ENCODE data around the gene GPRIN3.

DNA sequence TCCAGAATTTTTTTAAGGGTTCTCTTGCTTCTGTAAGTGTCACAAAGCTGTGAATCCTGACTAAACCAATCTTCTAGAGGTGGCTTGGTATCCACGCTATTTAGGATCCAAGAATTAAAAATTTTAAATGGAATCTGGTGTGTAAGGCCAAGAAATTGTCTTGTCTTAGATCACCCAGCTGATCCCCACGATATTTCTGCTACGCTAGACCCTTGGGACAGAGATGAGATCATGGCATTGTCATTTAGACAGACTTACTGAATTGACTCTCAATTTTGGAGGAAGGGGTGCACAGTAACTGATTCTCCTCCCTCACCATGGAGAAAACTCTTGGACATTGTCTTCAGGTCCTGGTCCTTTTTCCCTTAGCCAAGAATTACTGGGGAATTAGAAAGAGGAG is 5.7 kb downstream of the GPRIN3 start:
- TF ChIP-seq, protein P1, sequence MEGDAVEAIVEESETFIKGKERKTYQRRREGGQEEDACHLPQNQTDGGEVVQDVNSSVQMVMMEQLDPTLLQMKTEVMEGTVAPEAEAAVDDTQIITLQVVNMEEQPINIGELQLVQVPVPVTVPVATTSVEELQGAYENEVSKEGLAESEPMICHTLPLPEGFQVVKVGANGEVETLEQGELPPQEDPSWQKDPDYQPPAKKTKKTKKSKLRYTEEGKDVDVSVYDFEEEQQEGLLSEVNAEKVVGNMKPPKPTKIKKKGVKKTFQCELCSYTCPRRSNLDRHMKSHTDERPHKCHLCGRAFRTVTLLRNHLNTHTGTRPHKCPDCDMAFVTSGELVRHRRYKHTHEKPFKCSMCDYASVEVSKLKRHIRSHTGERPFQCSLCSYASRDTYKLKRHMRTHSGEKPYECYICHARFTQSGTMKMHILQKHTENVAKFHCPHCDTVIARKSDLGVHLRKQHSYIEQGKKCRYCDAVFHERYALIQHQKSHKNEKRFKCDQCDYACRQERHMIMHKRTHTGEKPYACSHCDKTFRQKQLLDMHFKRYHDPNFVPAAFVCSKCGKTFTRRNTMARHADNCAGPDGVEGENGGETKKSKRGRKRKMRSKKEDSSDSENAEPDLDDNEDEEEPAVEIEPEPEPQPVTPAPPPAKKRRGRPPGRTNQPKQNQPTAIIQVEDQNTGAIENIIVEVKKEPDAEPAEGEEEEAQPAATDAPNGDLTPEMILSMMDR (optimal IDR thresholded peaks at IDR 0.05 in 1 of 3, IDR thresholded peaks at IDR 0.05 in 1 of 3, conservative IDR thresholded peaks at IDR 0.05 in 1 of 3; ENCODE audit: extremely low read depth in 1 of 3, insufficient read depth in 2 of 3, low read length in 3 of 3) = no peak
- no peak for TF ChIP-seq EZH2 (IDR thresholded peaks at IDR 0.05; ENCODE audit: low read length)

Measured in keratinocyte (primary cell).